Lung (tissue), 12 donors: ENCODE measurements around the gene FBXL17. TPM values are rescaled to one million over a fixed set of nuclear protein-coding genes. Genes with fewer than 3 reads are reported as not detected.

Experiments
- ATAC-seq: fragments of 200-7000 bp; cut with Tn5 transposase; one replicate; pipeline ENCODE4 v1.9.1; 2020; ENCODE audit warnings: moderate number of reproducible peaks; ENCODE audit not compliant: insufficient read depth, low FRiP score
- DNase-seq, 3 donors: peaks; one replicate each; pipeline ENCODE4 v3.0.0-alpha.2; 2013 to 2017
- H3K27ac ChIP-seq, 2 donors: one replicate each; pipeline ENCODE4 v1.5.1; 2013; ENCODE audit warnings: mild to moderate bottlenecking in 2 of 2, moderate library complexity in 2 of 2, control low read depth in 1 of 2, inconsistent platforms in 1 of 2, low read depth in 1 of 2, low read length in 1 of 2
- H3K27me3 ChIP-seq, 3 donors: one replicate each; pipeline ENCODE4 v1.5.1; 2013; ENCODE audit warnings: low read length in 2 of 3; ENCODE audit not compliant: control insufficient read depth in 3 of 3, insufficient read depth in 3 of 3
- H3K36me3 ChIP-seq, 4 donors: one replicate each; pipeline ENCODE4 v1.5.1; 2013; ENCODE audit warnings: low read length in 4 of 4, mild to moderate bottlenecking in 1 of 4, moderate library complexity in 1 of 4; ENCODE audit not compliant: control insufficient read depth in 4 of 4, insufficient read depth in 4 of 4
- H3K4me1 ChIP-seq, 5 donors: one replicate each; pipeline ENCODE4 v1.5.1; 2013; ENCODE audit warnings: low read length in 5 of 5, mild to moderate bottlenecking in 2 of 5, moderate library complexity in 1 of 5; ENCODE audit not compliant: control insufficient read depth in 5 of 5, insufficient read depth in 5 of 5
- H3K4me3 ChIP-seq: one replicate; pipeline ENCODE4 v1.5.1; 2013; ENCODE audit warnings: mild to moderate bottlenecking, control low read depth, moderate library complexity
- H3K9ac ChIP-seq, 2 donors: one replicate each; pipeline ENCODE4 v1.5.1; 2013; ENCODE audit warnings: low read length in 2 of 2, control low read depth in 1 of 2; ENCODE audit not compliant: insufficient read depth in 1 of 2
- H3K9me3 ChIP-seq, 4 donors: one replicate each; pipeline ENCODE4 v1.5.1; 2013; ENCODE audit warnings: low read length in 3 of 4, mild to moderate bottlenecking in 1 of 4, moderate library complexity in 1 of 4; ENCODE audit not compliant: control insufficient read depth in 4 of 4, insufficient read depth in 3 of 4
- WGBS, 2 donors: extraction: QIAGEN DNeasy Blood & Tissue Kit; methylation state at CpG; one replicate each; pipeline ENCODE4 v1.1.7; 2013; 5-methylcytosine and 5-hydroxymethylcytosine counted together
- polyA plus RNA-seq, 2 donors: library from polyadenylated mRNA; stranded (reverse); fragments of 200-250 nt; gene quantifications; one replicate each; pipeline ENCODE4 v1.2.1, GENCODE V29; 2013
- total RNA-seq, 2 donors: library from RNA; depleted of rRNA in 1 of 2; stranded (reverse); fragments of >200 nt in 1 of 2; gene quantifications; one replicate each; pipeline ENCODE4 v1.2.1, GENCODE V29; 2014 to 2021
- TF ChIP-seq, protein P1 (sequence below): IDR thresholded peaks from 2 replicates; pipeline ENCODE4 v1.5.1; 2012; ENCODE audit warnings: mild to moderate bottlenecking; ENCODE audit errors: control extremely low read depth, extremely low read depth
- donor health status: control.
- donor health status: control.
- donor health status: Bipolar disorder and iron deficiency.
- donor health status: healthy.
- donor health status: DM: yes; HTN: yes; CAD: no.

Gene FBXL17
- total and polyA plus RNA-seq, 4 donors, result 4.0 to 23.9 (median 13.6) TPM

DNA sequence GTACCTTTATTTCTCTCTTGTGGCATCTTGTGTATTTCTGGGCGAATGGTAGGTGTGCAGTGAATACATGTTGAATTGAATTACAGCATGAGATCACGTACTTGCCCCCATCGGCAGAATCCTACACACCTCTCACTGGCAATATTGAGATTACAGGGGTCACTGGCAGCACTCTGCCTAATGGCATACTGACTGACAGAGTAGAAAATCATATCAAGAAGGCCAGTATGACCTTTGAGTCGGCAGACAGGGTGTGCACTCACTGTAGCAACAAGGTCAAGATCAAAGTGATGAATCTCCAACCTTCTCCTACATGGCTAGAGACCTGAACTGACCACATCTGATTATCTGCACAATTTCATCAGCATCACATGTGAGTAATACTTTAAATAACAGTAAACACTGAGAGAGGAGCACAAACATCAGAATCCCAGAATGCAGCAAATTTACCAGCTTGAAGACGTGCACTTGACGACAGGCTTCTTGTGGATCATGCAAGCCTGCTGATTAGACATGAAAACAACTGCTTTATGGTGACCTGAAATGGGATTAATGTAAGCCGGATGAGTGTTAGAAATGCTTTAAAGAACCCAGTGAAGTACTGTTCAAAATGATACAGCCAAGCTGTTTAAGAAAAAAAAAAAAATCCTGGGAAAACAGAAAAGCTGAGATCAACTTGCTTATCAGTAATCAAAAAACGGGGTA is 444.1 kb downstream of the FBXL17 start:
- Histone ChIP-seq H3K4me1 (peaks cover 0 to 12% (median 0%) of the 10 kb centered on the region in 5 donors), H3K36me3 (no peaks in the 10 kb centered on the region), H3K9me3 (no peaks in the 10 kb centered on the region), H3K9ac (no peak overlapping the region), H3K27ac (no peak overlapping the region), H3K4me3 (no peak overlapping the region), H3K27me3 (no peaks in the 10 kb centered on the region)
- no peak for ATAC-seq
- TF ChIP-seq, protein P1, sequence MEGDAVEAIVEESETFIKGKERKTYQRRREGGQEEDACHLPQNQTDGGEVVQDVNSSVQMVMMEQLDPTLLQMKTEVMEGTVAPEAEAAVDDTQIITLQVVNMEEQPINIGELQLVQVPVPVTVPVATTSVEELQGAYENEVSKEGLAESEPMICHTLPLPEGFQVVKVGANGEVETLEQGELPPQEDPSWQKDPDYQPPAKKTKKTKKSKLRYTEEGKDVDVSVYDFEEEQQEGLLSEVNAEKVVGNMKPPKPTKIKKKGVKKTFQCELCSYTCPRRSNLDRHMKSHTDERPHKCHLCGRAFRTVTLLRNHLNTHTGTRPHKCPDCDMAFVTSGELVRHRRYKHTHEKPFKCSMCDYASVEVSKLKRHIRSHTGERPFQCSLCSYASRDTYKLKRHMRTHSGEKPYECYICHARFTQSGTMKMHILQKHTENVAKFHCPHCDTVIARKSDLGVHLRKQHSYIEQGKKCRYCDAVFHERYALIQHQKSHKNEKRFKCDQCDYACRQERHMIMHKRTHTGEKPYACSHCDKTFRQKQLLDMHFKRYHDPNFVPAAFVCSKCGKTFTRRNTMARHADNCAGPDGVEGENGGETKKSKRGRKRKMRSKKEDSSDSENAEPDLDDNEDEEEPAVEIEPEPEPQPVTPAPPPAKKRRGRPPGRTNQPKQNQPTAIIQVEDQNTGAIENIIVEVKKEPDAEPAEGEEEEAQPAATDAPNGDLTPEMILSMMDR, result no peak
- peak; percentile 29 to 87 (median 77) for DNase-seq
- WGBS, 2 donors, result 77 to 84% methylated on average over 8 of the region's 8 CpGs

DNA sequence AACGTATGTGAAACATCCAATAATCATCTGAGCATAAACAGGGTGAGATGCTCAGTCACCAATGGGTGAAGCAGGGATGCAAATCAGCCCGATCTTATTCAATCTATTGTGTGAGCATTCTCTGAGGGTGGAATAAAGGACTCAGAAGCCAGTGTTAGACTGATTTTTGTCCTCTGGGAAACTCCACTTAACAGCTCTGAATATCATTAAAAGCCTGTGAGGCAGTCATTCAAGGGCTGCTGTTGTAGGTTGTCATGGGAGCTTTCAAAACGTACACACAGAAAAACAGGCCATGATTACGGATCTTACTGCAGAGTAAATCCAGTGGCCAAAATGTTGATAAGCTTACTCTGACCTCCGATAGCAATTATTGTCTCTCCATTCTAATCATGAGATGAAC is 444.7 kb downstream of the FBXL17 start:
- H3K4me1 ChIP-seq, result peaks cover 0 to 12% (median 0%) of the 10 kb centered on the region in 5 donors
- no peak overlapping the region for H3K4me3 ChIP-seq
- no peak overlapping the region for H3K9ac ChIP-seq
- DNase-seq (peak; percentile 18 to 65 (median 61)), ATAC-seq (no peak)
- TF ChIP-seq, protein P1, result no peak
- no peak overlapping the region for H3K27ac ChIP-seq
- no peaks in the 10 kb centered on the region for H3K36me3 ChIP-seq
- no peaks in the 10 kb centered on the region for H3K27me3 ChIP-seq
- 88 to 91% methylated on average over 5 of the region's 5 CpGs for WGBS, 2 donors
- no peaks in the 10 kb centered on the region for H3K9me3 ChIP-seq

DNA sequence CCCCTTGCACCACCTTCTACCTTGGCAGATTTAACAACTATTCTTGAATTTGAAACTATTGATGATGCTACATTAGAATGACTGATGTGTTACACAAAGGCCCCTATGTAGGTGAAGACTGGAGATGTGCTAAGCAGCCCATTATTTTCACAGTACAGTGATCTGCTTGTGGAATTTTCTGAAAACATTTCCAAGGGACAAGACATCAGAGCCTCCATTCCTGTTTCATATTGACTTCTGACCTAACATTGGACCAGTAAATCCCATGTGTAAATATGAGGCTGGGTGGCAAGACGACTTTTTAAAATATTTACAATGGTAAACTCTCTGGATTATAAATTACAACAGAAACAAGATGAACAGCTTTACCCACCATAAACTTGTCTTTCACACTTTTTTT is 445.4 kb downstream of the FBXL17 start:
- Histone ChIP-seq H3K4me1 (peaks cover 0 to 12% (median 0%) of the 10 kb centered on the region in 5 donors), H3K27me3 (no peaks in the 10 kb centered on the region), H3K4me3 (no peak overlapping the region), H3K9ac (no peak overlapping the region), H3K27ac (no peak overlapping the region), H3K36me3 (no peaks in the 10 kb centered on the region), H3K9me3 (no peaks in the 10 kb centered on the region)
- 79 to 82% methylated on average over 1 of the region's 1 CpG for WGBS, 2 donors
- DNase-seq (no peak), ATAC-seq (no peak)
- TF ChIP-seq, protein P1, result no peak
